ACC112 (cell line): ENCODE measurements around the gene FAM47E.

Experiments used
- H2AFZ ChIP-seq: fragments of 200-600 bp; sonication (generic); one replicate; pipeline ENCODE4 v1.6.0; 2017; ENCODE audit warnings: antibody characterized with exemption, low read length; ENCODE audit not compliant: unreplicated experiment
- H3K27ac ChIP-seq: fragments of 200-600 bp; sonication (generic); 2 replicates; pipeline ENCODE4 v1.5.1; 2014; ENCODE audit warnings: low read depth, mild to moderate bottlenecking, antibody characterized with exemption, low read length, moderate library complexity
- H3K27me3 ChIP-seq: fragments of 200-600 bp; sonication (generic); 2 replicates; pipeline ENCODE4 v1.6.1; 2014; ENCODE audit warnings: mild to moderate bottlenecking, antibody characterized with exemption, low read length, moderate library complexity, mixed read lengths; ENCODE audit not compliant: insufficient read depth
- H3K36me3 ChIP-seq: fragments of 200-600 bp; sonication (generic); 2 replicates; pipeline ENCODE4 v1.6.1; 2016; ENCODE audit warnings: mild to moderate bottlenecking, antibody characterized with exemption, low read length, moderate library complexity, mixed read lengths; ENCODE audit not compliant: insufficient read depth
- H3K4me1 ChIP-seq: fragments of 200-600 bp; sonication (generic); one replicate; pipeline ENCODE4 v1.6.1; 2016; ENCODE audit warnings: low read length, mixed read lengths; ENCODE audit not compliant: insufficient read depth, unreplicated experiment, control insufficient read depth
- H3K4me3 ChIP-seq: fragments of 200-600 bp; sonication (generic); 2 replicates; pipeline ENCODE4 v1.5.1; 2014; ENCODE audit warnings: mild to moderate bottlenecking, low read depth, low read length
- H3K79me2 ChIP-seq: fragments of 200-600 bp; sonication (generic); one replicate; pipeline ENCODE4 v1.6.0; 2016; ENCODE audit warnings: low read length; ENCODE audit not compliant: control insufficient read depth, unreplicated experiment, insufficient read depth

The FAM47E gene

GRCh38 chr4:76309939-76310550, 58.5 kb downstream of the FAM47E start:
- Histone ChIP-seq H3K4me3 (no peak overlapping the region), H2AFZ (no peak overlapping the region), H3K36me3 (0 out of 2 replicates have a peak, but pooled peaks cover 7% of the 10 kb centered on the region), H3K27ac (no peak overlapping the region), H3K79me2 (peaks cover 35% of the 10 kb centered on the region), H3K27me3 (no peaks in the 10 kb centered on the region), H3K4me1 (peaks cover 20% of the 10 kb centered on the region)

GRCh38 chr4:76310683-76311082, 59.2 kb downstream of the FAM47E start:
- no peak overlapping the region for H3K27ac ChIP-seq
- no peak overlapping the region for H3K4me3 ChIP-seq
- H3K27me3 ChIP-seq: no peaks in the 10 kb centered on the region
- peaks cover 15% of the 10 kb centered on the region for H3K4me1 ChIP-seq
- H3K36me3 ChIP-seq: 0 out of 2 replicates have a peak, but pooled peaks cover 11% of the 10 kb centered on the region
- peaks cover 29% of the 10 kb centered on the region for H3K79me2 ChIP-seq
- H2AFZ ChIP-seq: no peak overlapping the region

GRCh38 chr4:76311896-76312331, 60.4 kb downstream of the FAM47E start:
- Histone ChIP-seq H3K27ac (no peak overlapping the region), H3K4me1 (peaks cover 15% of the 10 kb centered on the region), H3K27me3 (no peaks in the 10 kb centered on the region), H3K4me3 (no peak overlapping the region), H2AFZ (no peak overlapping the region), H3K36me3 (0 out of 2 replicates have a peak, but pooled peaks cover 11% of the 10 kb centered on the region), H3K79me2 (peaks cover 25% of the 10 kb centered on the region)

GRCh38 chr4:76312457-76312856, 60.9 kb downstream of the FAM47E start:
- Histone ChIP-seq H2AFZ (no peak overlapping the region), H3K27me3 (no peaks in the 10 kb centered on the region), H3K4me3 (no peak overlapping the region), H3K79me2 (peaks cover 19% of the 10 kb centered on the region), H3K36me3 (0 out of 2 replicates have a peak, but pooled peaks cover 11% of the 10 kb centered on the region), H3K27ac (no peak overlapping the region), H3K4me1 (peaks cover 15% of the 10 kb centered on the region)

GRCh38 chr4:76313547-76313946, 62.0 kb downstream of the FAM47E start:
- Histone ChIP-seq H3K79me2 (peaks cover 10% of the 10 kb centered on the region), H3K27me3 (no peaks in the 10 kb centered on the region), H3K4me3 (no peak overlapping the region), H3K4me1 (peaks cover 4% of the 10 kb centered on the region), H3K36me3 (0 out of 2 replicates have a peak, but pooled peaks cover 11% of the 10 kb centered on the region), H2AFZ (no peak overlapping the region), H3K27ac (no peak overlapping the region)

- 0 out of 2 replicates have a peak, but pooled peaks cover 6% of the 10 kb centered on the region for H3K36me3 ChIP-seq
- no peaks in the 10 kb centered on the region for H3K27me3 ChIP-seq
- no peak overlapping the region for H3K4me3 ChIP-seq
- H3K79me2 ChIP-seq: no peaks in the 10 kb centered on the region
- H3K27ac ChIP-seq: no peak overlapping the region
- no peaks in the 10 kb centered on the region for H3K4me1 ChIP-seq
- H2AFZ ChIP-seq: no peak overlapping the region
These were observed 63.9 kb downstream of the FAM47E start for GRCh38 chr4:76315267-76315918.

- no peak overlapping the region for H3K4me3 ChIP-seq
- no peaks in the 10 kb centered on the region for H3K27me3 ChIP-seq
- no peaks in the 10 kb centered on the region for H3K79me2 ChIP-seq
- H2AFZ ChIP-seq: no peak overlapping the region
- no peaks in the 10 kb centered on the region for H3K4me1 ChIP-seq
- no peak overlapping the region for H3K27ac ChIP-seq
- 0 out of 2 replicates have a peak, but pooled peaks cover 4% of the 10 kb centered on the region for H3K36me3 ChIP-seq
These were observed 64.6 kb downstream of the FAM47E start for GRCh38 chr4:76316131-76316530.

- no peaks in the 10 kb centered on the region for H3K79me2 ChIP-seq
These were observed 70.7 kb downstream of the FAM47E start for GRCh38 chr4:76322236-76322635.

GRCh38 chr4:76325072-76325471, 73.6 kb downstream of the FAM47E start:
- Histone ChIP-seq H3K79me2 (no peaks in the 10 kb centered on the region), H3K27me3 (no peaks in the 10 kb centered on the region), H3K4me1 (no peaks in the 10 kb centered on the region), H3K36me3 (no peaks in the 10 kb centered on the region), H3K27ac (no peak overlapping the region), H2AFZ (no peak overlapping the region), H3K4me3 (no peak overlapping the region)

More at GRCh38 chr4:76322236-76322635, 70.7 kb downstream of the FAM47E start:
- H3K4me3 ChIP-seq: no peak overlapping the region
- no peaks in the 10 kb centered on the region for H3K27me3 ChIP-seq
- H3K36me3 ChIP-seq: no peaks in the 10 kb centered on the region
- H3K4me1 ChIP-seq: no peaks in the 10 kb centered on the region
- no peak overlapping the region for H3K27ac ChIP-seq
- H2AFZ ChIP-seq: no peak overlapping the region

- no peaks in the 10 kb centered on the region for H3K36me3 ChIP-seq
- H3K4me1 ChIP-seq: no peaks in the 10 kb centered on the region
- no peak overlapping the region for H3K4me3 ChIP-seq
- no peak overlapping the region for H2AFZ ChIP-seq
- H3K27me3 ChIP-seq: no peaks in the 10 kb centered on the region
- H3K79me2 ChIP-seq: no peaks in the 10 kb centered on the region
- no peak overlapping the region for H3K27ac ChIP-seq
These were observed 75.0 kb downstream of the FAM47E start for GRCh38 chr4:76326515-76326914.
